ENCODE measurements around the gene DISC1.

DNA sequence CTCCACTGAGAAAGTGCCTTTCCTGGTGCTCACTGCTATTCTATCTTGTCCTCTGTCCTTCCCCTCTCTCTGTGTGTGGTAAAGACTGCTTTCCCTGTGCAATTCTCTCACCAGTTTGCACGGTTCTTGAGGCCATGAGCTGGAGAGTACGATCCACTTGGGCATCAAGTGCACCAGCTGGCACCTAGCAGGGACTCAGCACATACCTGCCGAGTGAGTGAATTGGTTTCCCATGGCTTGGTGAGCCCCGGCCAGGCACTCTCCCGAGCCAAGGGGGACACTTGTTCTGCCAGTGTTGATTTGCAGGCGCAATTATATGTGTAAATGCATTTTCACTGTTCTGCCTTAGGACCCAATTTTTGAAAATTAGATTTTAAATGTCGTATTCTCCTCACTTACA, 313.5 kb downstream of the DISC1 start:
- TF ChIP-seq SUZ12 (IDR thresholded peaks at IDR 0.05) (no peak), HDGF (IDR thresholded peaks at IDR 0.05; ENCODE audit: borderline replicate concordance) (no peak)
